Measurements from ENCODE around the gene MEX3C.

The MEX3C gene

DNA sequence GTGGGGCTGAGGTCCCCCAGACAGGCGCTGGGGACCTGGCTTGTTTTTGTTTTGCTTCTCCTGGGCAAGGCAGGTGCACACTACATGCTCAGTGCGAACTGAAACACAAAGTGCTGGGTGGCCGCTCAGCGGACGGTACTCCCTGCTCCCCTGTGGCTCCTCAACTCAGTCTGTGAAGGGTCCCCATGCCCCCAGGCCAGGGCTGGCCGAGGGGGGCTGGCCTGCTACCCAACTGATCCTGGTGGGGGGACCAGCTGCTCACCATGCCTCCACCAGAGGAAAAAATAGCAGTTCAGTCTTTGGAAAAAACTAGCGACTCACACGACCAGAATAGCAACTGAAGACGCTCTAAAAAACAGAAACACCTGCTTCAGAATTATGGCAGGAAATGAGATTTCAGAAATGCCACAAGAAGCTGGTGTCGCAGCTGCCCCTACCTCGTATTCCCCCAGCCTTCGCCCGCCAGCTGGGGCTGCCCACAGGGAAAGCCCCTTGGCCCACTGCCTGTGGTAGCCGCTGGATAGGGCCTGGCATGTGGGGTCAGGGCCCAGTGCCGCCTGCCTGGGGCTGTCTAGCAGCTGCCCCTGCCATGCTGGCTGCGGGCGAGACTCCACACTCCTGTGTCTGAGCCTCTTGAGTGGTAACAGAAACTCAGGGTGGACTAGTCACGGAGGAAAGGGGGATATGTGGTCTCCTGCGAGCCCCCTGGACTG is 43.7 kb downstream of the MEX3C start:
- Histone ChIP-seq H3K4me1 (ENCODE audit: control insufficient read depth, insufficient read depth, low read length, poor library complexity, severe bottlenecking) (peaks cover 9% of the 10 kb centered on the region), H3K27ac (ENCODE audit: low read depth, low read length, severe bottlenecking) (no peak overlapping the region), H3K9me3 (ENCODE audit: control insufficient read depth, low read length) (no peaks in the 10 kb centered on the region), H3K36me3 (ENCODE audit: control insufficient read depth, insufficient read depth, low read length) (no peaks in the 10 kb centered on the region), H3K4me3 (ENCODE audit: extremely low read depth, insufficient read depth, low read length, poor library complexity, severe bottlenecking) (no peak overlapping the region)
- WGBS, 2 experiments (ENCODE audit: insufficient coverage in 2 of 2): 91 to 94% methylated on average over 19 of the region's 19 CpGs

DNA sequence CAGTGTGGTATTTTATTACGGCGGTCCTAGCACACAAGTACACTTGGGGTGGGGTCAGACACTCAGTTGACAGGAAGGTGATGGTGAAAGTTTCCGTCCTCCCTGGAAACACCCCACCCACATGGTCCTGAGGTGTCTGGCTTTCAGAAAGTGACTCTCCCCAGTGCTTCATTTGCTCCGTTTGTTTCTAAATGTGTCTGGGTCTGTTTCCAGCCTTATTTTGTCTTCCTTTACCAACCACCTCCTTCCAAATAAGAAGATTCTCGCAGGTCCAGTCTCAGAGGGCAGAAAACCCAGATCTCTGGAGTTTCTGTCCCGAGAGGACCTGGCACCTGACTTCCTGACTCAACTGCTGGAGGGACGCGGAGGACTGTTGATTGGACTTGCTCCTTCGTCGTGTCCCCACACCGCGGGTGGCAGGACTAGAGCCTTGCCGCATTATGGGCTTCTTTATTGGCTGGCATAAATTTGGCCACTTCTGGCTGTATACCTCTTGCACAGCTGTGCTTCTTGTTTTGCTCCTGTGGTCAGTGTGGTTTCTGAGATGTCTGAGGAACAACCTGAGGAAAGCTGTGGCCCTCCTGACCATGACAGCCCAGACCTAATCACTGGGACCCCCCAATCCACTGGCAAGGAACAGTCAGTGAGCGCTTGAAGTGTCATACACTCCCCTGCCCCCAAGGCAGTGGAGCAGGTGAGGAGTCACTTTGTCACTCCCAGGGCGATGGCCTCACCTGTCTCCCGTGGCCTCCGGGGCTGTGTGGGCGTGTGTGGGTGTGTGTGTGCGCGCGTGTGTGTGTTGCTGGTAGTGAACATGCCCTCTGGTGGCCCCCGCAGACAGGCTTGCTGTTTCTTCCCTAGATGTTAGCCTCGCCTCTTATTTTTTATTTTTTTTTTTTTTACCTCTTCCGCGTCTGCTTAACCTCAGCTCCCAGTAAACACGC is 45.6 kb downstream of the MEX3C start:
- no peaks in the 10 kb centered on the region for H3K36me3 ChIP-seq (ENCODE audit: control insufficient read depth, insufficient read depth, low read length)
- WGBS, 2 experiments (ENCODE audit: insufficient coverage in 2 of 2): 83 to 95% methylated on average over 13 of the region's 26 CpGs
- no peak overlapping the region for H3K27ac ChIP-seq (ENCODE audit: low read depth, low read length, severe bottlenecking)
- H3K9me3 ChIP-seq (ENCODE audit: control insufficient read depth, low read length): no peaks in the 10 kb centered on the region
- peaks cover 9% of the 10 kb centered on the region for H3K4me1 ChIP-seq (ENCODE audit: control insufficient read depth, insufficient read depth, low read length, poor library complexity, severe bottlenecking)
- H3K4me3 ChIP-seq (ENCODE audit: extremely low read depth, insufficient read depth, low read length, poor library complexity, severe bottlenecking): no peak overlapping the region

DNA sequence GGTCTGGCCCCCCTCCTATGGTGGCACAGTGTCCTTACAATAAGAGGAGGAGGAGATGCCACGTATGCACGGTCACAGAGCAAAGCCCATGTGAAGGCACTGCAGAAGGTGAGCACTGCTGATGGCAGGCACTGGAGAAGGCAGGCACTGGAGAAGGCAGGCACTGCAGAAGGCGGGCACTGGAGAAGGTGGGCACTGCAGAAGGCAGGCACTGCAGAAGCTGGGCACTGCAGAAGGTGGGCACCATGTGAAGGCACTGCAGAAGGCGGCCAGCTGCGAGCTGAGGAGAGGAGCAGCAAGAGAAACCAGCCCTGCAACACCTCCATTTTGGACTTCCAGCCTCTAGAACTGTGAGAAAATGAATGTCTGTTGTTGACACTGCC is 46.3 kb downstream of the MEX3C start:
- Histone ChIP-seq H3K9me3 (ENCODE audit: control insufficient read depth, low read length) (no peaks in the 10 kb centered on the region), H3K27ac (ENCODE audit: low read depth, low read length, severe bottlenecking) (no peak overlapping the region), H3K4me1 (ENCODE audit: control insufficient read depth, insufficient read depth, low read length, poor library complexity, severe bottlenecking) (peaks cover 9% of the 10 kb centered on the region), H3K4me3 (ENCODE audit: extremely low read depth, insufficient read depth, low read length, poor library complexity, severe bottlenecking) (no peak overlapping the region), H3K36me3 (ENCODE audit: control insufficient read depth, insufficient read depth, low read length) (no peaks in the 10 kb centered on the region)
- 92 to 100% methylated on average over 3 to 4 of the region's 5 CpGs for WGBS, 2 experiments (ENCODE audit: insufficient coverage in 2 of 2)

DNA sequence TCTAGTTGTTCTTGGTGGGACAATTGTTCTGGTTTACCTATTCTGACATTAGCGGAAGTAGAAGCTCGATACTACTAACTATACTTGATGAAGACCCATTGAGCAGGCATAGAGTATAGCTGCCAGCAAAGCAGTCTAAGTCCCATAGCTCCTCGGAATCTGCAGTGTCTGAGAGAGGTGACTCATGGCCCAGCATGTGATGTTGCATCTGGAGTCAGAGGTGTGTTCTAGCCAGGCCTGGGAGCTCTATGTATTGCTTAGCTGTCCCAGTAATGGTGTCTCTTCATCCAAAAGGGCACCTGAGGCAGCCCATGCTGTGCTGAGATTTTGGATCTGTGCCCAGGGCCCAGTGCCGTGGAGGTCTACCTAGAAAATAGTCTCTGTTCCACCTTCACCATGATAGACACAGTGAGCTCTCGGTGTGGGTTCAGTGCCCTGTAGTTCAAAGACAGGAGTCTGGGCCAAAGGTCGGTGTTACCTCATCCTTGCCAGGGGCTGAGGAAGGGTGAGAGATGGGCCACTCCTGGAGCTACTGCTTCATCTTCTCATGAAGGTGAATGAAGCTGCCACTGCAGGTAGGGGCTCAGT is 47.3 kb downstream of the MEX3C start:
- no peaks in the 10 kb centered on the region for H3K9me3 ChIP-seq (ENCODE audit: control insufficient read depth, low read length)
- H3K36me3 ChIP-seq (ENCODE audit: control insufficient read depth, insufficient read depth, low read length): no peaks in the 10 kb centered on the region
- H3K4me1 ChIP-seq (ENCODE audit: control insufficient read depth, insufficient read depth, low read length, poor library complexity, severe bottlenecking): peaks cover 9% of the 10 kb centered on the region
- WGBS, 2 experiments (ENCODE audit: insufficient coverage in 2 of 2): 82 to 94% methylated on average over 4 of the region's 6 CpGs
- peak overlapping the region; percentile 46 for H3K27ac ChIP-seq (ENCODE audit: low read depth, low read length, severe bottlenecking)
- no peak overlapping the region for H3K4me3 ChIP-seq (ENCODE audit: extremely low read depth, insufficient read depth, low read length, poor library complexity, severe bottlenecking)

DNA sequence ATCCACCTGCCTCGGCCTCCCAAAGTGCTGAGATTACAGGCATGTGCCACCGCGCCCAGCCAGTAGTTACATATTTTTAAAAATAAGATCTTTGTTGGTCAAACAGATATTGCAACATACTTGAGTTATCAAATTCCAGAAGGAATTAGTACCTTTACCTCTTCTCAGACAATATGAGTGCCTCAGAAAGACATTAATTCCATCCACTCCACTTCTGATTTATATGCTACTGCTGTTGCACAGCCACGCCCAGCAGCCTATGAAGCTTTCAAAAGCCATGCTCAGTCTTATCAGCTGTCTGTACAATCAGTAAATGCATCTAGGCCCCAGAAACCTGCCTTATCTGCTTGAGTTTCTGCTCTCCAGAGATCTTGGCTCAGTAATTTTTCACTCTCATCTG is 47.8 kb downstream of the MEX3C start:
- Histone ChIP-seq H3K9me3 (ENCODE audit: control insufficient read depth, low read length) (no peaks in the 10 kb centered on the region), H3K4me3 (ENCODE audit: extremely low read depth, insufficient read depth, low read length, poor library complexity, severe bottlenecking) (no peak overlapping the region), H3K36me3 (ENCODE audit: control insufficient read depth, insufficient read depth, low read length) (no peaks in the 10 kb centered on the region), H3K27ac (ENCODE audit: low read depth, low read length, severe bottlenecking) (no peak overlapping the region), H3K4me1 (ENCODE audit: control insufficient read depth, insufficient read depth, low read length, poor library complexity, severe bottlenecking) (peaks cover 9% of the 10 kb centered on the region)
- 95 to 100% methylated on average over 1 of the region's 4 CpGs for WGBS, 2 experiments (ENCODE audit: insufficient coverage in 2 of 2)

DNA sequence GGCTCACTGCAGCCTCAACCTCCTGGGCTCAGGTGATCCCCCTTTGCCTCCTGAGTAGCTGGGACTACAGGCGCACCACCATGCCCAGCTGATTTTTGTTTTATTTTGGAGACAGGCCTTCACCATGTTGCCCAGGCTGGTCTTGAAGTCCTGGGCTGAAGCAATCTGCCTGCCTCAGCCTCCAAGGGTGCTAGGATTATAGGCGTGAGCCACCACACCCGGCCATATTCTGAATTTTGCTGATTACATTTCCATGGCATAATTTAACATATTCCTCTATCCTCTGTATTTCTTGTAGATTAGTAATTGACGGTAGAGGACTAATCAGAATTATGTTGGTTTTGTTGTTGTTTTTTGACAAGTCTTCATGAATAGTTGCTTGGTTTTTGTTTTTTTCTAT is 50.6 kb downstream of the MEX3C start:
- Histone ChIP-seq H3K9me3 (ENCODE audit: control insufficient read depth, low read length) (no peaks in the 10 kb centered on the region), H3K4me3 (ENCODE audit: extremely low read depth, insufficient read depth, low read length, poor library complexity, severe bottlenecking) (no peak overlapping the region), H3K36me3 (ENCODE audit: control insufficient read depth, insufficient read depth, low read length) (no peaks in the 10 kb centered on the region), H3K27ac (ENCODE audit: low read depth, low read length, severe bottlenecking) (no peak overlapping the region), H3K4me1 (ENCODE audit: control insufficient read depth, insufficient read depth, low read length, poor library complexity, severe bottlenecking) (peaks cover 9% of the 10 kb centered on the region)
- 83 to 93% methylated on average over 1 to 2 of the region's 4 CpGs for WGBS, 2 experiments (ENCODE audit: insufficient coverage in 2 of 2)

DNA sequence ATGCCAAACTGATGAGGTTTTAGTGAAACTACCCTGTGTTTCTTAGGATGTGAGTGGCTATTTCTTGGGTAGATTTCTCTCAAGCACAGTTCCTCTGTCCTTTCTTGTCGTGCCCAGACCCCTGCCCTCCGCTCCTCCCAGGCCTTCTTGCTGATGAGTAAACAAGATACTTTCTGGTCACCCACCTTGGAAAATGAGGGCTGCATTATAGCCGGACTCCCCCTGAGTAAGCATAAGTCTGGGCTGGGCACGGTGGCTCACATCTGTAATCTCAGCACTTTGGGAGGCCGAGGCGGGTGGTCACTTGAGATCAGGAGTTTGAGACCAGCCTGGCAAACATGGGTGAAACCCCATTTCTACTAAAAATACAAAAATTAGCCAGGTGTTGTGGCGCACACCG is 58.5 kb downstream of the MEX3C start:
- WGBS, 2 experiments (ENCODE audit: insufficient coverage in 2 of 2): 92 to 94% methylated on average over 6 to 8 of the region's 8 CpGs
- Histone ChIP-seq H3K4me1 (ENCODE audit: control insufficient read depth, insufficient read depth, low read length, poor library complexity, severe bottlenecking) (peaks cover 14% of the 10 kb centered on the region), H3K4me3 (ENCODE audit: extremely low read depth, insufficient read depth, low read length, poor library complexity, severe bottlenecking) (no peak overlapping the region), H3K27ac (ENCODE audit: low read depth, low read length, severe bottlenecking) (no peak overlapping the region), H3K36me3 (ENCODE audit: control insufficient read depth, insufficient read depth, low read length) (no peaks in the 10 kb centered on the region), H3K9me3 (ENCODE audit: control insufficient read depth, low read length) (no peaks in the 10 kb centered on the region)

DNA sequence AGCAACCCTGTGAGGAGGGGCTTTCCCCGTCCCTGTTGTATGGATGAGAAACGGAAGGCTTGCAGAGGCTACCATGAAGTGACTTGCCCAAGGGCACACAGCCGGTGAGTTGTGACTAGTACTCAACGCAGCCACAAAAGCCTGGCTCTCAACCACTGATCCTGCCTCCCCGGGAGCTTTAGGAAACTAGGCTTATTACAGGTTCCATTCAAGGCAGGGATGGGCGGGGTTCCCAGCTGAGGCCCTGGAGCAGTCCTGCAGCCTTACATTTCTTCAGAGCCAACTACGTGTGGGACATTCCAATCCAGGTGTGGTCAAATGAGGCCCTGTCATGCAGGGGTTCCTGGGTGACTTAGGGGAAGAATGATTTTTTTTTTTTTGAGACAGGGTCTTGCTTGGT is 59.6 kb downstream of the MEX3C start:
- Histone ChIP-seq H3K4me3 (ENCODE audit: extremely low read depth, insufficient read depth, low read length, poor library complexity, severe bottlenecking) (no peak overlapping the region), H3K9me3 (ENCODE audit: control insufficient read depth, low read length) (no peaks in the 10 kb centered on the region), H3K36me3 (ENCODE audit: control insufficient read depth, insufficient read depth, low read length) (no peaks in the 10 kb centered on the region), H3K4me1 (ENCODE audit: control insufficient read depth, insufficient read depth, low read length, poor library complexity, severe bottlenecking) (peaks cover 14% of the 10 kb centered on the region), H3K27ac (ENCODE audit: low read depth, low read length, severe bottlenecking) (no peak overlapping the region)
- 83 to 84% methylated on average over 7 of the region's 7 CpGs for WGBS, 2 experiments (ENCODE audit: insufficient coverage in 2 of 2)

DNA sequence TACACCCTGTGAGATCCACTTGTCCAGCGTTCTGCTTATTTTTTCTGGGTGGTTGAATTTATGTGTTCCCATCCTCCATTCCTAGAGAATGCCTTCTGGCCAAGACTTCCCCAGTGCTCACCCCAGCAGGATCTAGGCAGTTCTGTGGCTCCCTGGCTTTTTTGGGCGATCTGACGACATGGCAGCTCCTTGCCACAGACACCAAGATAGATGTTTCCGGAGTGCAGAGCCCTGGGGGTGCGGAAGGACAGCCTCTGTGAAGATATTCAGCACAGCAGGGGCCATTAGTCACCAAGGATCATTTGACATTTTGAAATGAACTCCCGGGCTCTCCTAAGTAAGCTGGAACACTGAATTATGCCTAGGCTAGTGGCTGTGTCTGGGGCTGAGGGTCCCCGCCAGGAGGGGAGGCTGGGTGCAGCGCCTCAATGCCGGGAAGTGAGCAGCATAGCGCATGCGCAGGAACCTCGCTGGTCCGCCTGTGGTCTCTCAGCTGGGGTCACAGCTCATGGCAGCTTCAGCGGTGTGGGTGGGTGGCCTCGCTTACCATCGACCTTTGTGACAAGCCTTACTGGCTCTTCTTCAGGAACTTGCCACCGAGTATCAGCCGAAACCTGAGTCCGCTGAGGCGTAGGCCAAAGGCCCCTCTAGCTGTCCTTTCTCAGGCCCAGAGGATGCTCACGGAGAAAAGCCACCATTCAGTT is 60.3 kb downstream of the MEX3C start:
- Histone ChIP-seq H3K4me1 (ENCODE audit: control insufficient read depth, insufficient read depth, low read length, poor library complexity, severe bottlenecking) (peaks cover 14% of the 10 kb centered on the region), H3K4me3 (ENCODE audit: extremely low read depth, insufficient read depth, low read length, poor library complexity, severe bottlenecking) (no peak overlapping the region), H3K36me3 (ENCODE audit: control insufficient read depth, insufficient read depth, low read length) (no peaks in the 10 kb centered on the region), H3K27ac (ENCODE audit: low read depth, low read length, severe bottlenecking) (no peak overlapping the region), H3K9me3 (ENCODE audit: control insufficient read depth, low read length) (no peaks in the 10 kb centered on the region)
- 86 to 88% methylated on average over 19 to 21 of the region's 21 CpGs for WGBS, 2 experiments (ENCODE audit: insufficient coverage in 2 of 2)

DNA sequence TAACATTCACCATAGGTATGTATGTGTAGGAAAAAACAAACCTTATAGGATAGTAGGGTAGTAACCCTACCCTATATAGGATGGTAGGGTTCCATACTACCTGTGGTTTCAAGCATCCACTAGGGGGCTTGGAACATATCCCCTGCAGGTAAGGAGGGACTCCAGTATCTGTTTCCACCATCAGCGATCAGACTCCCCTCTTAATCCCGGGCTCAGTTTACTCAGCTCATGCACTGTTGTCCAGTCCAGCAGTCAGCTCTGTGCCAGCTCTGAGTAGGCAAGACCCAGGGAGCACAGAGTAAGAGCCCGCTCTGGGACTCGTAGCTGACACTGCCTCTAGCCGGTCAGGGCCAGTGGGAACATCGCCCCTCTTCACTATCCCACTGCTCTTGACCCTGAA is 61.7 kb downstream of the MEX3C start:
- Histone ChIP-seq H3K9me3 (ENCODE audit: control insufficient read depth, low read length) (no peaks in the 10 kb centered on the region), H3K36me3 (ENCODE audit: control insufficient read depth, insufficient read depth, low read length) (no peaks in the 10 kb centered on the region), H3K4me3 (ENCODE audit: extremely low read depth, insufficient read depth, low read length, poor library complexity, severe bottlenecking) (no peak overlapping the region), H3K4me1 (ENCODE audit: control insufficient read depth, insufficient read depth, low read length, poor library complexity, severe bottlenecking) (peaks cover 14% of the 10 kb centered on the region), H3K27ac (ENCODE audit: low read depth, low read length, severe bottlenecking) (no peak overlapping the region)
- WGBS, 2 experiments (ENCODE audit: insufficient coverage in 2 of 2): 34 to 53% methylated on average over 2 of the region's 6 CpGs
